CD4-positive, alpha-beta memory T cell (primary cell): ENCODE data around the gene NAPA. TPM values are rescaled to one million over a fixed set of nuclear protein-coding genes. Genes with fewer than 3 reads are reported as not detected.

Experiments
- CTCF ChIA-PET: fragments of 350-600 bp; sonication (Branson Sonifier 250); formaldehyde crosslinking; loops from one replicate; lab custom pipeline; 2021; ENCODE audit warnings: inconsistent platforms; ENCODE audit not compliant: partially characterized antibody; lab: Charles Lee
- POLR2A ChIA-PET: fragments of 350-600 bp; sonication (Branson Sonifier 250); formaldehyde crosslinking; loops from one replicate; lab custom pipeline; 2021; ENCODE audit not compliant: partially characterized antibody; lab: Charles Lee
- DNase-seq, 5 donors: peaks; one replicate each; pipeline versions ENCODE4 v3.0.0 to v3.0.0-alpha.2; 2020 to 2022; ENCODE audit warnings: mixed read lengths in 1 of 5
- H3K27ac ChIP-seq: one replicate; pipeline ENCODE4 v1.7.0; 2013; ENCODE audit warnings: low read depth, low read length
- H3K27me3 ChIP-seq: 2 replicates; pipeline ENCODE4 v1.7.0; 2013; ENCODE audit warnings: mild to moderate bottlenecking, low read length, moderate library complexity; ENCODE audit not compliant: insufficient read depth
- H3K36me3 ChIP-seq: 2 replicates; pipeline ENCODE4 v1.7.0; 2013; ENCODE audit warnings: mild to moderate bottlenecking, low read length, moderate library complexity; ENCODE audit not compliant: insufficient read depth
- H3K4me1 ChIP-seq: 2 replicates; pipeline ENCODE4 v1.7.0; 2013; ENCODE audit warnings: mild to moderate bottlenecking, low read length, moderate library complexity; ENCODE audit not compliant: insufficient read depth
- H3K4me3 ChIP-seq, 2 donors: one replicate each; pipeline ENCODE4 v1.7.0; 2013; ENCODE audit warnings: low read length in 2 of 2, mild to moderate bottlenecking in 1 of 2
- H3K9me3 ChIP-seq, 2 donors: one replicate each; pipeline ENCODE4 v1.7.0; 2013; ENCODE audit warnings: low read length in 2 of 2, control low read depth in 1 of 2; ENCODE audit not compliant: control insufficient read depth in 1 of 2
- H3K27ac Mint-ChIP-seq, 7 donors: one replicate each; pipeline ENCODE4 v1.8.0; 2020 to 2021; ENCODE audit warnings: mixed read lengths in 7 of 7, mild to moderate bottlenecking in 6 of 7, inconsistent platforms in 3 of 7, moderate library complexity in 3 of 7
- H3K27me3 Mint-ChIP-seq, 2 donors: one replicate each; pipeline ENCODE4 v1.8.0; 2020 to 2021; ENCODE audit warnings: mixed read lengths in 2 of 2
- H3K36me3 Mint-ChIP-seq, 2 donors: one replicate each; pipeline ENCODE4 v1.8.0; 2020 to 2021; ENCODE audit warnings: mixed read lengths in 2 of 2, inconsistent platforms in 1 of 2, mild to moderate bottlenecking in 1 of 2
- H3K4me1 Mint-ChIP-seq, 4 donors: one replicate each; pipeline ENCODE4 v1.8.0; 2020 to 2021; ENCODE audit warnings: mixed read lengths in 4 of 4, mild to moderate bottlenecking in 1 of 4
- H3K4me3 Mint-ChIP-seq, 8 donors: one replicate each; pipeline ENCODE4 v1.8.0; 2020 to 2021; ENCODE audit warnings: mixed read lengths in 8 of 8, mild to moderate bottlenecking in 7 of 8, moderate library complexity in 6 of 8, inconsistent platforms in 3 of 8
- H3K9me3 Mint-ChIP-seq, 8 donors: one replicate each; pipeline ENCODE4 v1.8.0; 2020 to 2021; ENCODE audit warnings: mixed read lengths in 8 of 8, mild to moderate bottlenecking in 5 of 8, inconsistent platforms in 3 of 8, moderate library complexity in 1 of 8
- intact Hi-C: fragments of 100-400 bp; cut with micrococcal nuclease; formaldehyde crosslinking; loops from one replicate; pipeline ENCODE4 v1.15.1; 2023
- polyA plus RNA-seq, 2 donors: library from polyadenylated mRNA; unstranded; fragments of 300-500 nt; fragmentation: Illumina TruSeq; gene quantifications; one replicate each; pipeline ENCODE4 v1.2.3, GENCODE V29; 2021
- total RNA-seq, 2 experiments: library from RNA; stranded (reverse); gene quantifications; one replicate each; pipeline ENCODE4 v1.2.3, GENCODE V29; 2021

NAPA gene
- total and polyA plus RNA-seq, 4 experiments from 2014 or later, result 84.1 to 129 (median 89.4) TPM

- Mint-ChIP-seq H3K4me3 (no peak overlapping the region), H3K4me1 (peaks cover 15 to 24% (median 19%) of the 10 kb centered on the region in 4 donors), H3K27me3 (no peaks in the 10 kb centered on the region), H3K9me3 (peaks cover 0 to 3% (median 0%) of the 10 kb centered on the region in 8 donors), H3K36me3 (peaks cover 0 to 7% of the 10 kb centered on the region in 2 donors), H3K27ac (no peak overlapping the region)
- Histone ChIP-seq H3K9me3 (no peaks in the 10 kb centered on the region), H3K4me1 (peaks cover 20% of the 10 kb centered on the region), H3K4me3 (no peak overlapping the region), H3K27me3 (no peaks in the 10 kb centered on the region), H3K27ac (no peak overlapping the region), H3K36me3 (no peaks in the 10 kb centered on the region)
- ChIA-PET CTCF (interaction anchor here (0.6 kb wide), 1 partner anchor 657 kb away, joined by 3 read pairs; no protein-coding TSS in a partner anchor), POLR2A (no interaction called here)
- no peak for DNase-seq
- intact Hi-C loops, result loop anchor here (5.0 kb wide), 2 partner anchors 43 to 1593 kb away; partner anchors contain the start of gene IRF2BP1
These were observed 34.2 kb downstream of the NAPA start for GRCh38 chr19:47480658-47481057.

- no peak for DNase-seq
- Mint-ChIP-seq H3K9me3 (peaks cover 0 to 3% (median 0%) of the 10 kb centered on the region in 8 donors), H3K27ac (no peak overlapping the region), H3K4me3 (no peak overlapping the region), H3K27me3 (no peaks in the 10 kb centered on the region), H3K4me1 (peaks cover 7 to 16% (median 13%) of the 10 kb centered on the region in 4 donors), H3K36me3 (peaks cover 0 to 7% of the 10 kb centered on the region in 2 donors)
- Histone ChIP-seq H3K36me3 (no peaks in the 10 kb centered on the region), H3K4me1 (peaks cover 13% of the 10 kb centered on the region), H3K27me3 (no peaks in the 10 kb centered on the region), H3K4me3 (no peak overlapping the region), H3K27ac (no peak overlapping the region), H3K9me3 (no peaks in the 10 kb centered on the region)
- CTCF ChIA-PET, result interaction anchor here (0.6 to 1.4 kb wide), 2 partner anchors 43 to 657 kb away, joined by 3 to 4 read pairs; no protein-coding TSS in a partner anchor
- intact Hi-C loops, result loop anchor here (5.0 kb wide), 2 partner anchors 43 to 1593 kb away; partner anchors contain the start of gene IRF2BP1
- POLR2A ChIA-PET, result no interaction called here
These were observed 35.0 kb downstream of the NAPA start for GRCh38 chr19:47479701-47480503.

DNA sequence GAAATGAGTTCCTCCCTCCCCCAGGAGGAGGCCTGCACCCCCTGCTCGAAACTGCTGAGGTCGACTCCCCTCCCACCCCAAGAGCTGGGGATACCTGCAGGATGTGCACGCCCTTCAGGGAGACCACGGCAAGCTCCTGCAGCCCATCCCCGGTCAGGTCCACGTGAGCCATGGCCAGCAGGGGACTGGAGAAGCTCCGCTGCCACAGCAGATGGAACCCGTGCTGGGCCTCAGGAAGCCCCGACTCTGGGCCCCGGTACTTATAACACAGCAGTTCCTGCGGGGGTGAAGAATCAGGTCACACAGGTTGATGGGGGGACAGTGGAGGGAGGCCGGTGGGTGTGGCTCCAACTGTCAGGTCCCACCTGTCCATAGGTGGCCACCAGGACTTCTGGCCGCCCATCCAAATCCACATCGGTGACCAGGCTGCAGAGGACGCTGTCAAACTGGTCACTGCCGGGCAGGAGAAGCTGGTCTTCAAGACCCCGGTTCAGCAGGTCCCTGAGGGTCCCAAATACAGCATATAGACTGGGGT is 38.4 kb downstream of the NAPA start:
- H3K27me3 Mint-ChIP-seq, result peaks cover 8 to 13% of the 10 kb centered on the region in 2 donors
- no peak overlapping the region for H3K27ac ChIP-seq
- peaks cover 7% of the 10 kb centered on the region for H3K27me3 ChIP-seq
- ChIA-PET CTCF (interaction anchor here (1.3 kb wide), 1 partner anchor 40 kb away, joined by 5 read pairs; no protein-coding TSS in a partner anchor), POLR2A (no interaction called here)
- intact Hi-C loops, result no loop called here
- no peak for DNase-seq
- peaks cover 8% of the 10 kb centered on the region for H3K4me1 ChIP-seq
- peaks cover 2 to 6% (median 5%) of the 10 kb centered on the region in 4 donors for H3K4me1 Mint-ChIP-seq
- H3K36me3 ChIP-seq, result no peaks in the 10 kb centered on the region
- H3K9me3 ChIP-seq, result no peaks in the 10 kb centered on the region
- H3K4me3 Mint-ChIP-seq, result no peak overlapping the region
- no peaks in the 10 kb centered on the region for H3K36me3 Mint-ChIP-seq
- no peak overlapping the region for H3K4me3 ChIP-seq
- H3K27ac Mint-ChIP-seq, result no peak overlapping the region
- peaks cover 0 to 2% (median 0%) of the 10 kb centered on the region in 8 donors for H3K9me3 Mint-ChIP-seq

- CTCF ChIA-PET, result interaction anchor here (1.2 to 1.3 kb wide), 2 partner anchors 8 to 39 kb away, joined by 3 to 5 read pairs; partner anchors contain the start of gene KPTN
- Histone ChIP-seq H3K4me3 (no peak overlapping the region), H3K36me3 (no peaks in the 10 kb centered on the region), H3K27ac (no peak overlapping the region), H3K27me3 (peaks cover 16% of the 10 kb centered on the region), H3K9me3 (no peaks in the 10 kb centered on the region), H3K4me1 (peaks cover 12% of the 10 kb centered on the region)
- Mint-ChIP-seq H3K9me3 (peaks cover 0 to 2% (median 0%) of the 10 kb centered on the region in 8 donors), H3K36me3 (no peaks in the 10 kb centered on the region), H3K4me3 (no peak overlapping the region), H3K27me3 (peaks cover 14 to 21% of the 10 kb centered on the region in 2 donors), H3K27ac (no peak overlapping the region), H3K4me1 (peaks cover 8 to 12% (median 10%) of the 10 kb centered on the region in 4 donors)
- intact Hi-C loops, result no loop called here
- no peak for DNase-seq
- POLR2A ChIA-PET, result interaction anchor here (0.8 kb wide), 1 partner anchor 9 kb away, joined by 3 read pairs; the partner anchor contains the start of gene KPTN
These were observed 39.4 kb downstream of the NAPA start for GRCh38 chr19:47475465-47475864.

DNA sequence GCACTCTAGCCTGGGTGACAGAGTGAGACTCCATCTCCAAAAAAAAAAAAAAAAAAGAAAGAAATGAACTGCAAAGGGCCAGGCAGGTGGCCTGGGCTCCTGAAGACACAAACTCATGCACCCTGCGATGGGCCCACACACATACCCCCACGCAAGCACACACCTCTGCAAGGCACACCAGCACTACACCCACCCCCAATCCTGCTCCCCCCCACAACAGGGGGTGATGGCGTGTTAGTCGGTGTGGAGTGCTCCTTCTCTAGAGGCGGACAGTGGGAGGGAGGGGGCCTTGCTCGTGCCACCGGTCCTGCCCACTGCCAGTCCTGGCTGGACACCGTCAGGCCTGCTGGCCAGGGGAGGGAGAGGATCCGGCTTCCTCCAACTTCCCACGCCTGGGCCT is 41.5 kb downstream of the NAPA start:
- no peaks in the 10 kb centered on the region for H3K36me3 Mint-ChIP-seq
- peaks cover 10 to 14% (median 11%) of the 10 kb centered on the region in 4 donors for H3K4me1 Mint-ChIP-seq
- no peak overlapping the region for H3K4me3 ChIP-seq
- H3K4me1 ChIP-seq, result peaks cover 12% of the 10 kb centered on the region
- peaks cover 37% of the 10 kb centered on the region for H3K27me3 ChIP-seq
- POLR2A ChIA-PET, result no interaction called here
- no peak overlapping the region for H3K27ac ChIP-seq
- H3K9me3 Mint-ChIP-seq, result peaks cover 0 to 2% (median 0%) of the 10 kb centered on the region in 8 donors
- no peaks in the 10 kb centered on the region for H3K36me3 ChIP-seq
- DNase-seq, result no peak
- H3K9me3 ChIP-seq, result no peaks in the 10 kb centered on the region
- H3K27ac Mint-ChIP-seq, result no peak overlapping the region
- peaks cover 32 to 33% of the 10 kb centered on the region in 2 donors for H3K27me3 Mint-ChIP-seq
- CTCF ChIA-PET, result no interaction called here
- intact Hi-C loops, result no loop called here
- H3K4me3 Mint-ChIP-seq, result no peak overlapping the region

DNA sequence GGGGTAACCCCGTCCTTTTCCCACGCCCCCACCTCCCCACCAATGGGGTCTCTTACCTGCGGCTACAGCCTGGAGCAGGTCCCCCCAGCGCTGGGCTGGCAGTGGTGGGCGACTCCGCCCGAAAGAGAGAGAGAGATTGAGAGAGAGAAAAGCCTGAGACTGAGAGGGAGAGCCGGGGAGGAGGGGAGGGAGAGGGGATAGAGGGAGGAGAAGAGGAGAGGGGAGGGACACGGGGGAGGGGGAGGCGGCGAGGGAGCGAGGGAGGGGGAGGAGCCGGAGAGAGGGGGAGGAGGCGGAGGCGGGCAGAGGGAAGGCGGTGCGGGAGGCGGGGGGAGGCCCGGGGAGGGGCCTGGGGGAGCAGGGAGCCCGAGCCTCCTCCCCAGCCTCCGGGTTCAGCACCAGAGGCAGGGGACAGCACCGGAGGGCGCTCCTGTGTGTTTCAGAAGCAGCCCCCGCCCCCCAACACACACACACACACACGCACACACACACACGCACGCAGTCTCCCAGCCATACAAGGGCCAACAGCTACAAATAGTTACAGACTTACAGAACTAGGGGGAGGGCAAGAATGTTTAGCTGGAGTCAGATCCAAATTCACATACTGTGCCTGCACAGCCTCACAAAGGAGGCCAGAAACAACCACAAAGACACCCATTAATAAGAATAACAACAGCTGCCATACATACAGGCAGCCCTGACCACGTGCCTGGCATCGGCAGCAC is 43.0 kb downstream of the NAPA start, which contains the start of gene SLC8A2:
SLC8A2 (minus strand) TSS at position 161 of the 725 bp plus-strand sequence. CDS start 5,490 bp downstream, outside the sequence.
- no peak within 1 kb of the TSS for H3K4me3 ChIP-seq
- intact Hi-C loops, result no loop called here
- CTCF ChIA-PET, result no interaction called here
- H3K9me3 ChIP-seq, result no peaks in the 10 kb centered on the region
- peaks cover 0 to 2% (median 0%) of the 10 kb centered on the region in 8 donors for H3K9me3 Mint-ChIP-seq
- H3K4me1 Mint-ChIP-seq, result peaks cover 10 to 14% (median 11%) of the 10 kb centered on the region in 4 donors
- H3K4me3 Mint-ChIP-seq, result peak within 1 kb of the TSS in 5 of 8 donors; percentile 18 to 66 (median 52)
- no peaks in the 10 kb centered on the region for H3K36me3 Mint-ChIP-seq
- no peaks in the 10 kb centered on the region for H3K36me3 ChIP-seq
- H3K27me3 ChIP-seq, result peaks cover 37% of the 10 kb centered on the region
- peak; percentile 61 to 82 (median 71) for DNase-seq
- POLR2A ChIA-PET, result interaction anchor here (1.2 kb wide), 1 partner anchor 12 kb away, joined by 5 read pairs; the partner anchor contains the start of gene KPTN
- H3K27me3 Mint-ChIP-seq, result peaks cover 41% of the 10 kb centered on the region in 2 donors
- no peak within 1 kb of the TSS for H3K27ac ChIP-seq
- peaks cover 12% of the 10 kb centered on the region for H3K4me1 ChIP-seq
- H3K27ac Mint-ChIP-seq, result peak within 1 kb of the TSS in 4 of 7 donors; percentile 64 to 85 (median 76)
